GM18867 (cell line): Measurements from ENCODE around the gene C4orf50.
"Not testable (repeated sequence)": the region's sequence is repeated elsewhere in the genome, so short reads cannot be mapped to it uniquely, and the experiment has no call there.

ENCODE experiments used
- ATAC-seq: cut with Tn5 transposase; IDR thresholded peaks from one replicate; pipeline ENCODE4 v1.9.1; 2021; ENCODE audit warnings: mild to moderate bottlenecking, moderate library complexity; ENCODE audit not compliant: unreplicated experiment

C4orf50 gene

DNA sequence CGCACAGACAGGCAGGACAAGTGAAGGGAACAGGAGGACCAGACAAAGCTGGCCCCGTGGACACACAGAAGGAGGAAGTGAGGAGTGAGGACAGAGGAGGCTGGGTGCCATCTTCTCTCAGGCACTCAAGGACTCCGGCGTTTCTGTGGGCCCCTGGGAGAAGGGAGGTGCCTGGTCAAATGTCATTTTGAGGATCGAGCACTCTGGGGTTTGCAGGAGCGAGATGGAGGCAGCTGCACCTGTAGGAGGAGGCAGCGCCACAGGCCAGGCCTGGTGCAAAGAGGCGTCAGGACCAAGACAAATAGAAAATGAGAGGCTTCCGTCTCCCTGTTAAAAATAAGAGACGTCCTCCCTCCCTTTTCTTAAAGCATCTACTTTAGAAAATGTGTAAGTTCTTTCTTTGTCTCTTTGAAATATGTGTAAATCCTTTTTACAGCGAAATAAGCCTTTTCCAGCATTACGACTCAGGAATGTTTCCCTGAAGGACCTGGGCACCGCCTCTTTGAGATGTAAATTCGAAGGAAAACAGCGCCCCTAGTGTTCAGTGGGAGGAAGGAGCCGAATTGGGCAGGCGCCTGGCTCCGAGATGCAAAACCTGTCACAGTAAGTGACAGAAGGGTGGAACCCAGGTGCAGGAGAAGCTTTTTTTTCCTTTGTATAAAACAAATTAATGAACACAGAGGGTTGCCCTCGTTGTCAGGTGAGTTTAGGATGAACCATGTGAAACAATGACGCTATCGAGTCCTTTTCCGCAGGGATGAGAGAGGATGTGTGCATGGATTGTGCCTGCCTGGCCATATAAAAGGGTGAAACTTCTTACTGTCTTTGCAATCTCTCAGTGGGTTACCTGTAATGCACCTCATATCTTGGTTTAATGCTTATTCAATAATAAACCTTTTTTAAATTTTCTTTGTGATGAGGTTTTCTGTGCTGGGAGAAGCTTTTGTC is 1.4 kb upstream of the C4orf50 start:
- ATAC-seq = no peak

- ATAC-seq = no peak
These were observed 431 bp downstream of the C4orf50 start for GRCh38 chr4:6017800-6018199.

GRCh38 chr4:6017030-6017429 is 1.2 kb downstream of the C4orf50 start:
- no peak for ATAC-seq

DNA sequence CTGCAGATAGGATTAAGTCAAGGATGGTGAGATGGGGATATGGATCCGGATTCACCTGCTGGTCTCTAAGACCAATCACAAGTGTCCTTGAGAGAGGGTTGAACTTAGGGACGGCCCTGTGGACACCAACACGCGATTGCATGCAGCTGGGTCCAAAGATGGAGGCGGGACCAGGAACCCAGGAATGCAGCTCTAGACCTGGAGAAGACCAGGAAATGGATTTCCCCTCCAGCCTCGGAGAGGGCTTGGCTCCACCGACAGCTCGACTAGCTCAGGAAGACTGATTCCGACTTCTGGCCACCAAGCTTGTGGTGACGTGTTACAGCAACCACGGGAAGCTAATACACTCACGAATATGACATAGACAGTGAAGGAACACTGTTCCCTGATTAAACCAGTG is 4.7 kb downstream of the C4orf50 start:
- ATAC-seq = no peak

DNA sequence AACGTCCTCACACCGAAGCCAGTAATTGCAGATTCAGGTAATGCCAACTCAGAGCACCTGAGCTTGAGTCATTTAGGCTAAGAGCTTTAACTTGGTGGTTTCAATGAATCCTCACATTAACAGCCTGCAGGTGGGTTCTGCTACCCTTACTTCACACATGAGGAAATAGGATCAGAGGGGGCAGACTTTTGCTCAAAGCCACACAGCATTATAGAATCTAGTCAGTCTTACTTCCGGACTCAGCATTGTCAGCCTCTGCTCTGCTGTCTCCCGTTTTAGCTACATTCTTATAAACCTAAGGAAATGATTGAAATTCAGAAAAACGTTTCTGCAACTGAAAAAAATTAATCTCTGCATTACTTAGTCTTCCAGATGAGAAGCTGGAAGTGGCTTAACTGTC is 6.0 kb downstream of the C4orf50 start:
- ATAC-seq = no peak

GRCh38 chr4:6011686-6012085 is 6.5 kb downstream of the C4orf50 start:
- ATAC-seq = no peak

DNA sequence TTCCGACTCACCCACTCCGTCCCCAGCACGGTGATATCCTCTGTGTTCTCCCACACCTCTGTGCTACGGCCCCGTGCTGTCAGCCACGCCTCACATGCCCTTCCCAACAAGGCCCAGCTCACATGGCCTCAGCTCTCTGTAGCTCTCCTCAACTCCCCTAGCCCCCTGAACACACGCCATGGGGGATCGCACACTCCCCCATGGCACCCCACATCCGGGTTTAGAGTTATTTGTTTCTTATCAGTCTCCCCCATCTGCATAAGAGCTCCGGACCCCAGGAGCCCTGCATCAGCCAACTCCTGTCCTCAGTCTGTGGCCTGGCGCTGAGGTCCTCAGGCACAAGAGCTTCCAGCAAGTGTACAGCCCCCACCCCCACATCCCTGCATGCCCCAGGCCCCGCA is 7.0 kb downstream of the C4orf50 start:
- ATAC-seq = no peak

GRCh38 chr4:6010789-6011188 is 7.4 kb downstream of the C4orf50 start:
- ATAC-seq = no peak

DNA sequence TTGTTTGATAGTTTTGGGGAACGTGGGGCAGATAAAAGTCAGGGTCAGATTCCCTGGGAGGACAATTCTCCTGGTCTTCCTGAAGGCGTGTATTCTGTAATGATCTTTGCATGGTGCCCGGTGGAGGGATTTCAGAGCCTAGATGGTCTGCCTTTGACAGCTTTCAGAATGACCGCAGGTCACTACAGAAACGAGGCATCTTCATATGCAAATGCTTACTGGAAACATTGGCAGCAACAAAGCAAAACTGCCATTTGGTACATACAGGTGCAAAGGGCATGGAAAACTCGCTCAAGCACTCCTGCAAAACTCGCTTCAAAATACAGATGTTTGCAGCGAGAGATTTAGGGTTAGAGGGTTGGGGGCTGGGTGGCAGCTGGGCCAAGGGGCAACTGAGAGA is 8.8 kb downstream of the C4orf50 start:
- no peak for ATAC-seq

DNA sequence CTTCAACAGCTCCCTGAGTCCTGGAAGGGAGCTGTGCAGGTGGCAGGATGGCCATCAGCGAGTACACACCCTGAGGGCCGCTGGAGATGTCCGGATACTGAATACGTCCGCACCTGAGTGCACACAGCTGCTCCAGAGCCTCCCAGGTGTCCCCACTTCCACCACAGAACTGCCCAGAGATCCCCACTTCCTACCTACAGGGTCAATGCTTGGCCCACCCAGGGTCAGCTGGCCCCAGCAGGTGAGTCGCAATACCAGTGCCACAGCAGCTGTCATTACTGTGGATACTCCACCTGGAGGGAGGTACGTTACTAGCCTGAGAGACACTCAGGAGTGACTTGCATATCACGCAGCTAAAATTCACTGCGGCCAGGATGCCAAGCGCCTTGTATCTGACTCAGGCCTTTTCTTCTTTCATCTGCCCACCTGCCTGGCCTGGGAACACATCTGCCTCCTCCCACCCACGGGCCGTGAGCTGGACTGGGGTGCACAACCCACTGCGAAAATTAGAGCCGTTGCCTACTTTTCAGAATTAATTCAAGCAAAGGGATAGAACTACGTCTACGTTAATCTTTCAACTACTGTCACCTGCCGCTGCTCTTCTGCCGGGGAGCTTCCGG is 9.4 kb downstream of the C4orf50 start:
- ATAC-seq = no peak

GRCh38 chr4:6008092-6008551 is 10.1 kb downstream of the C4orf50 start:
- ATAC-seq = no peak

GRCh38 chr4:6005175-6005574 is 13.1 kb downstream of the C4orf50 start:
- ATAC-seq = no peak

DNA sequence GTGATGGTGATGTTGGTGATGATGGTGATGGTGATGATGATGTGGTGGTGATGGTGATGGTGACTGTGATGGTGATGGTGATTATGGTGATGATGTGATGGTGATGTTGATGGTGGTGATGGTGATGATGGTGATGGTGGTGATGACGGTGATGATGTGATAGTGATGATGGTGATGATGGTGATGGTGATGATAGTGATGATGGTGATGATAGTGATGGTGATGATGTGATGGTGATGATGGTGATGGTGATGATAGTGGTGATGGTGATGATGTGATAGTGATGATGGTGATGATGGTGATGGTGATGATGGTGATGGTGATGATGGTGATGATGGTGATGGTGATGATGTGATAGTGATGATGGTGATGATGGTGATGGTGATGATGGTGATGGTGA is 14.7 kb downstream of the C4orf50 start:
- ATAC-seq = not testable (repeated sequence)

- ATAC-seq = no peak
These were observed 15.3 kb downstream of the C4orf50 start for GRCh38 chr4:6002926-6003325.

- no peak for ATAC-seq
These were observed 15.8 kb downstream of the C4orf50 start for GRCh38 chr4:6002492-6002833.

DNA sequence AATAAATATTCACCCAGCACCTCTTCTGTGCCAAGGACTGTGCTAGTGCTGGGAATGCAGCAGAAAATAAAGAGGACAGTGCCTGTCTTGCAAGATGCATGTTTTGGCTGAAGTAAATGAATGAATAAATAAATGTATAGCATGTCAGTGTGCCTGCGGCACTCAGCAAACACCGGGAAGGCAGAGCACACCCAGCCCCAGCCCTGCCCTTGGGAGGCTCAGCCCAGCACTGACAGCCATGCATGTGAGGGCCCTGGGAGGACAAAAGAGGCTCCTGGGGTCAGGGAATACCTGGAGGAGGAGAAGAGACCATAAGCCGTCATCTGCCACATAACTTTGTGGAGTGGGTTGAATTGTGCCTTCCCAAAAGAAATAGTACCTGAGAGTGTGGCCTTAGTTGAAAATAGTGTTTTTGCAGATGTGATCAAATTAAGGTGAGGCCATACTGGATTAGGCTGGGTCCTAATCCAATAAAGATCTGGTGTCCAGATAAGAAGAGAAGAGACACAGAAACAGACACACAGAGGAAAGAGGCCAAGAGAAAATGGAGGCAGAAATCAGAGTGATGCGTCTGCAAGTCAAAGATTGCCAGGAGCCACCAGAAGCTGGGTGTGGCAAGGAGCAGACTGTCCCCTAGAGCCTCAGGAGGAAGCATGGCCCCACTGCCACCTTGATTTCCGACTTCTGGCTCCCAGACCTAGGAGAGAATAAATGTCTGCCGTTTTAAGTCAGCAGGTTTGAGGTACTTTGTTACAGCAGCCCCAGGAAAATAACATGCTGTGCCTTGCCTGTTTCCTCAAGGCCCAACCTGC is 16.3 kb downstream of the C4orf50 start:
- no peak for ATAC-seq

GRCh38 chr4:5999830-6000365 is 18.3 kb downstream of the C4orf50 start:
- ATAC-seq = no peak

DNA sequence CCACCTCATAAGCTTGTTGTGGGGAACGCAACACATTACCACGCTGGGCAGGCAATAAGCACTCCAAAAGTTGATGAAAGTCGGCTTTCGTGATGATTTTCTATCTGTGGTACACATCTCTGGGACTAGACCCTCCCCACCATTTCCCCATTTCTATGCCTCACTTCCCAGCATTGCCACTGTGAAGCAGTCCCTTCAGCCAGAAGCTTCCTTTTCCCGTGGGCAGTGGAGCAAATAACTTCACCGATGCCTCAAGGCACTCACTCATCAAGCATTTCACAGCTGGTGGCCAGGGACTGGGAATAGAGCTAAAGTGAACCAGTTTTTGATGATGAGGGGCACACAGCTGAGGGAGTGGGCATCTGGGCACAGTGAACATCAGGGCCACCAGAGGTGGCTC is 18.9 kb downstream of the C4orf50 start:
- no peak for ATAC-seq

DNA sequence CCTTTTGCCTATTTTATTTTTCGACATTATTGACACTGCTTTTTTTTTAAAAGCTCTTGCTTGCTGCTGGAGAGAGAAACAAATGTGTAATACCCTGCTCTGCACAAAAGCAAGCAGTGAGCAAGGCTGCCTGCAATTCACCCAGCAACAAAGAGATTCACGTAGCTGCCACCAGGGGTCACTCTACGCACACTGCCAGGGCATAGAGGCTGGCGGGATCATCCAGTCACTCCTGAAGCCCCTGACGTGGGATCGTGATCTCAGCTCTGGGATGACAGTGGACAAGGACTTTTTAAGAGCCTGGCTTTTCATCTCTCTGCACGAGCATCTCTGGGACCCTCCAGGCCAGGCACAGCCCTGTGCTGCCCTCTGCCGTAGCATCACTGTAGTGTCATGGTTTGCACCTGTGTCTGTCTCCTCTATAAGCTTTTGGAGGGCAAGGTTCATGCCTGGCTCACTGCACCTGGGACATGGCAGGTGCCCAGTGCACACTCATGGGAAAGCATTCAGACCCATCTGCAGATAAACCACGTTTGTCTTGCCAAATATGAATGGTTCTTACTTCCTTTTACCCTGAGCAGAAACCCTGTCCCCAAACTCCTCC is 19.8 kb downstream of the C4orf50 start:
- ATAC-seq = peak; percentile 80

- peak; percentile 5 for ATAC-seq
These were observed 21.6 kb downstream of the C4orf50 start for GRCh38 chr4:5996641-5997040.
